ENCODE data around the gene CCDC150.
"Not testable (repeated sequence)": the region's sequence is repeated elsewhere in the genome, so short reads cannot be mapped to it uniquely, and the experiment has no call there.

Gene CCDC150

DNA sequence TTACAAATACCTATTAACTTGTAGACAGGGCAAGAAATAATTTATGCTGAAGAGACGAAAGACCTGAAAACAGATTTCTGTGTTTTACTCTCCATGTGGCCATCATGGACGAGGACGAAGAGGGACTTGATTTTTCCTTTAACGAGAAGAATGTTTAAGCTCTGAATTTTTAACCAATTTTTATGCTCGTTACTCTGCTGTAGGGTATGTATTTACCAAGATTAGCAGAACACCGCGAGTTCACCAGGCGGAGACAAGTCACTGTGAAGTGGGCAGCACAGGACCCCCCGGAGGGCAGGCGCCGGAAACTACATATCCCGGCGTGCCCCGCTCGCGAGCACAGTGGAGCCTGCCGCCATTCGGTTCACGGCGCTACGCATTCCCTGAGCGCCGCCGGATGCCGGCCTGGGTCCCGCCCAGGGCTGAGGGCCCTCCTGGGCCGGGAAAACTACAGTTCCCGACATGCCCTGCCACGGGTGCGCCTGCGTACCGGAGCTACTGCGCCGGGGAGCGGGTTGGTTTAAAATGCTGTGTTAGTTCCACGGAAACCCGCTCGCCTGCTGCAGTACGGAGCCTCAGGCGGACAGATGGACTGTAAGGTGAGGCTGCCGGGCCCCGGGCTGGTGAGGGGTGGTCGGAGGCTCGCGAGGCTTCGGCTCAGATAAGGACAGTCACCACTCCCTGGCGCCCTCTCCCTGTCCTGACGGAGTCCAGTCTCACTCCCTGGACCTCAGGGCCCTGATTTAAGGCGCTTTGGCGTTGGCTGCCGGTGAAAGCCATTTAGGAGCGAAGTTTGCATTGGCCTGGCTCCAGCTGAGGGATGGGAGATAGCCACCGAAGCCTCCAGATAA is at the start of gene CCDC150:
TSS of gene CCDC150 (plus strand) at position 536 of the 851 bp plus-strand sequence. CDS start at position 588, 52 bp downstream.
- in situ Hi-C loops (cut with MboI; ENCODE audit: low sequenced_read_pairs) = no loop called here

GRCh38 chr2:196590286-196590685 is 49.2 kb upstream of the CCDC150 start:
- in situ Hi-C loops (cut with MboI; ENCODE audit: low sequenced_read_pairs) = no loop called here

GRCh38 chr2:196591004-196591403 is 48.5 kb upstream of the CCDC150 start:
- in situ Hi-C loops (cut with MboI; ENCODE audit: low sequenced_read_pairs) = no loop called here

- in situ Hi-C loops (cut with MboI; ENCODE audit: low sequenced_read_pairs) = no loop called here
Observed at GRCh38 chr2:196591621-196592022, 47.9 kb upstream of the CCDC150 start.

DNA sequence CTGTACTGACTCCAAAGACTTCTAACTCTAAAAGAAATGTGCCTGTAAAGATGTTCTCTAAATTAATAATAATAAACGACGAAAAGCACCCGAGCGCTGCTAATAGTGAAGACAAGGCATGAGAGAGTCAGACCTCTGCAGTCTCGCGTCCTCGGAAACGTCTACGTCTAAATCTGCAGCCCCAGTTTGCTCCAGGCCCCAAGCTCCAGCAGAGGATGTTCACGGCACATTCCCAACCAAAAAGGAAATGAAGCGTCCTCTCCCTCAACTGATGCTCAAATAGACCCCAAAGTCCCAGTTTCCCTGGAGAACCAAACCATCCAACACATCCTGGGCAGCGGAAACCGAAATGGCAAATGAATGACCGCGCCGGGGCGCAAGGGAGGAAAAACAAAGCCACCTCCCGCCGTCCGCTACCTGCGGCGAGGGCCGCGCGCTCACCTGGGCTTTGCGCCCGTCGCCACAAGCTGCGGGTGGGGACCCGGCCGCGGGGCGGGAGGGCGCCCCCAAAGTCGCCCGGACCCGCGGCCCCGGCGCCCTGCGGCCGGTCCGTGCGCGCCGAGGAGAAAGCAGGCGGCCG is 47.1 kb upstream of the CCDC150 start:
- in situ Hi-C loops (cut with MboI; ENCODE audit: low sequenced_read_pairs) = no loop called here

GRCh38 chr2:196592911-196593881 is 46.3 kb upstream of the CCDC150 start, which contains the start of gene HECW2:
Gene HECW2, minus strand, starts transcription at chr2:196593554.
- in situ Hi-C loops (cut with MboI; ENCODE audit: low sequenced_read_pairs) = no loop called here

- in situ Hi-C loops (cut with MboI; ENCODE audit: low sequenced_read_pairs) = no loop called here
Observed at GRCh38 chr2:196594158-196594557, 45.4 kb upstream of the CCDC150 start.

GRCh38 chr2:196597531-196597930 is 42.0 kb upstream of the CCDC150 start:
- in situ Hi-C loops (cut with MboI; ENCODE audit: low sequenced_read_pairs) = no loop called here

DNA sequence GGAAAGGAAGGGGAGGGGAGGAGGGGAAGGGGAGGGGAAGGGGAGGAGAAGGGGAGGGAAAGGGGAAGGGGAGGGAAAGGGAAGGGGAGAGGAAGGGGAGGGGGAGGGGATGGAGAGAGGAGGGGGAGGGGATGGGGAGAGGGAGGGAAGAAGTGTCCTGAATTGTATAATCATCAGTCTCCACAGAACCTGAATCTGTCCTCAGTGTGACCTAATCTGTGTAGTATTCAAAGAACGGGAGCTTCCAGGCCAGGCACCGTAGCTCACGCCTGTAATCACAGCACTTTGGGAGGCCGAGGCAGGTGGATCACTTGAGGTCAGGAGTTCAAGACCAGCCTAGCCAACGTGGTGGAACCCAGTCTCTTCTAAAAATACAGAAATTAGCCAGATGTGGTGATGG is 41.1 kb upstream of the CCDC150 start:
- in situ Hi-C loops (cut with MboI; ENCODE audit: low sequenced_read_pairs) = no loop called here

GRCh38 chr2:196598846-196599245 is 40.7 kb upstream of the CCDC150 start:
- in situ Hi-C loops (cut with MboI; ENCODE audit: low sequenced_read_pairs) = no loop called here

DNA sequence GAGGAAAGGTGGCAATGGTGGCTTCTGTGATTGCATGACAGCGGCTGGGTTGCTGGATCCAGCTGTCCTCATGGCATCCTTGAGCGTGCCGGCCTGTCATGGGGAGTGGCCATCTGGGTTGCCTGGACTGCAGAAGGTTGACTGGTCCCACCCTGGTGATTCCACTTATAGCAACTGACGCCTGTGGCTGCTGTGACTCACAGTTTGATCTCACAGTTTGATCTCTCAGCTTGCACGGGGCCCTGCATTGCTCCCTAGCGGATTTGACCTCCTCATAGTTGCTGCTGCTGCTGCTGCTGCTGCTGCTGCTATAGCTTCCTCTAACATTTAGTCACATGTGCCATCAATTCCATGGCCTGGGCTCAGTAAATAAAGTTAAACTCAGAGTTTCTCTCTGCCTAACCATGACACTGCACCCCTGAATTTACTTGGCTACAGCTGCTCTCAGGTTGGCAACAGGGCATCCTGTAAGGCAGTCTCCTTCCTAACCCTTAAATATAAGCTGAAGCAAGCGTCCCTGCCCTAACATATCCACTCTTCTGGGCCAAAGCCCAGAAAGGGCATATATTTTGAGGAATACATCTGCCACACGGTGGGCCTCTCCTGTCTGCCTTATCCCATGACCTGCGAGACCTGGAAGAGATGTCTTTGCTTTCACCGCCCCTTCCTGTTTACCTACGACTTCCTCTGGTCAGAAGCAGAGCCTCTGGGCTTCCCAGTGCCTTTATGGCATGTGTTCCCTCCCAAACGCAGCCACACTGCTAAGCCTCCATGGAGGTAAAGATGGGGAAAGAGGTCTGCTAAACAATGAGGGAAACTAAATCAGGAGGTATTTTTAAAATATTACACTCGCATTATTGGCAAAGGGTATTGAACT is 37.8 kb upstream of the CCDC150 start:
- in situ Hi-C loops (cut with MboI; ENCODE audit: low sequenced_read_pairs) = no loop called here

- in situ Hi-C loops (cut with MboI; ENCODE audit: low sequenced_read_pairs) = no loop called here
Observed at GRCh38 chr2:196604196-196604595, 35.3 kb upstream of the CCDC150 start.

GRCh38 chr2:196606516-196606915 is 33.0 kb upstream of the CCDC150 start:
- in situ Hi-C loops (cut with MboI; ENCODE audit: low sequenced_read_pairs) = no loop called here

DNA sequence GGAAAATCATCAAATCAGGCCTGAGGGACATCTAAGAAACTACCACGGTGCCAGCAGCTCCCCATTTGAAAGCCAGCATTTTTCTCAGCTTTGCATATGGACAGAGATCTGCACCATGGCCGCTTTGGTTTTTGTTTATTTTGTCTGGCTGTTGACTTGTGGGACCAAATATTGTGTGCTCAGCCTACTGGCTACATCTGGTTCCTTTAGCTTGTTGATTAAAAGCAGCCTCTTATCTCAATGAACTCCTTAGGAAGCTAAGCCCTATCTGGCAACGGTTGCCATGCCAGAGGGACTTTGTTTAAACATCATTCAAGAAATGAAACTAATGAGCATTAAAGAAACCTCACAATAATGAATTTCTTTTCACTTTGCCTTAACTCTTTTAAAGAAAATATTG is 32.4 kb upstream of the CCDC150 start:
- in situ Hi-C loops (cut with MboI; ENCODE audit: low sequenced_read_pairs) = no loop called here

GRCh38 chr2:196607896-196608295 is 31.6 kb upstream of the CCDC150 start:
- in situ Hi-C loops (cut with MboI; ENCODE audit: low sequenced_read_pairs) = not testable (repeated sequence)

DNA sequence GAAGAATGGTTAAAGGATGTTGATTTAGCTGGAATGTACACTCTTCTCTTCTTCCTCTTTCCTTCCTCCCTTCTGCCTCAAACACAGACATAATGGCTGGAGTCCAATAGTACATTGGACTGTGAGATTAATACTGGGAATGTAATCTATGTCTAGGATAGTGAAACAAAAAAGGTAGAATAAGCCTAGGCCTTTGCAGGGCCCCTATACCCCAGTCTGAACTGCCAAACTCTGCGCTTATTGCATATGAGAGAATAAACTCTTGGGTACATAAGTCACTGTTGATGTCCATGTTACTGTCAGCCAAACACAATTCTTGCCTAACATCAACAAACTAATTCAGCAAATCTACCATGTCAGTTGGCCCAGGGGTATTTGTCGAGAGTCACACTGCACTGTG is 29.7 kb upstream of the CCDC150 start:
- in situ Hi-C loops (cut with MboI; ENCODE audit: low sequenced_read_pairs) = no loop called here

- in situ Hi-C loops (cut with MboI; ENCODE audit: low sequenced_read_pairs) = no loop called here
Observed at GRCh38 chr2:196610796-196611195, 28.7 kb upstream of the CCDC150 start.

DNA sequence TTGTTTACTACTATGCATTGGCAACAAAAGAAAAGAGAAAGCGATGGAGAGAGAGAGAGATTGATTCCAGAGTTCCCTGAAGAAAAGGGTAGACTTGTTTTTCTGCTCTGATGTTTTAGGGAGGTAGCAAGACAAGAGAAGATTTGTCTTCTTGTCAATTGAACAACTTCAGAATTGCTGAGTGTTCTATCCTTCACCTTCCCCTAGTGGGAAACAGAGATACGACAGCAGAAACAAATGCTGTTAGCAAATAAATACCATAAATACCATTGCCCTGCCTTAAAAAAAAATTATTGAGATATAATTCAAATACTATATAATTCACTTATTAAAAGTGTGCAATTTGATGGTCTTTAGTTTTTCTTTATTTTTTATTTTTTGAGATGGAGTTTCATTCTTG is 26.2 kb upstream of the CCDC150 start:
- in situ Hi-C loops (cut with MboI; ENCODE audit: low sequenced_read_pairs) = no loop called here

GRCh38 chr2:196617430-196617829 is 22.1 kb upstream of the CCDC150 start:
- in situ Hi-C loops (cut with MboI; ENCODE audit: low sequenced_read_pairs) = no loop called here

DNA sequence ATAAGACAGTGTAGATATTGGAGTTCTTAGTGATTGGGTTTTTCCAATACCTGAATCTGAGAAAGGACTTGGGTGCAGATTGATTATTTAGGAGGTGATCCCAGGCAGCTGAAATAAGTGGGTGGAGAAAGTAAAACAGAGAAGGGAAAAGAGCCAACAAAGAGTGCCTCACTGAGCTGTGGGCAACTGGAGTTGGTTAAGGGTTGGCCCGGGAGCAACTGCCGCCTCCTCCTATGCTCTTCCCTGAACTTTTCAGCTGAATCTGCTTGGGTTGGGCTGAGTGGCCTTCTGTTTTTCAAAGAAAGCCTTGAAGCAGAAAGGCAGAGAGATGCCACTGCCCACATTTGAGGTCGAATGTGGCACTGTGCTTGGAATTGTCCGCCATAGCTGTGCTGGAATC is 20.9 kb upstream of the CCDC150 start:
- in situ Hi-C loops (cut with MboI; ENCODE audit: low sequenced_read_pairs) = no loop called here
